22Rv1 (cell line): ENCODE measurements around the gene GAS7.

Experiments used
- CTCF ChIP-seq: fragments of 450-650 bp; IDR thresholded peaks from 2 replicates; pipeline ENCODE4 v1.5.1; 2017; ENCODE audit warnings: mild to moderate bottlenecking
- ZFX ChIP-seq: fragments of 450-650 bp; IDR thresholded peaks from 2 replicates; pipeline ENCODE4 v1.6.1; 2017; ENCODE audit warnings: antibody characterized with exemption, borderline replicate concordance

GRCh38 chr17:9868552-9868951, 329.9 kb downstream of the GAS7 start:
- no peak for TF ChIP-seq CTCF
- TF ChIP-seq ZFX: no peak
